IMR-90 (cell line): ENCODE results near the gene ABCC4. TPM values are rescaled to one million over a fixed set of nuclear protein-coding genes. Genes with fewer than 3 reads are reported as not detected.

ENCODE experiments used
- BHLHE40 ChIP-seq: fragments of 150-350 bp; IDR thresholded peaks from 2 replicates; pipeline ENCODE4 v1.6.1; 2016; ENCODE audit warnings: mild to moderate bottlenecking, low read depth, low read length
- CEBPB ChIP-seq: IDR thresholded peaks from 2 replicates; pipeline ENCODE4 v1.6.1; 2012; ENCODE audit warnings: low read depth, low read length, improper control_type of control experiment
- CHD1 ChIP-seq: IDR thresholded peaks from 2 replicates; pipeline ENCODE4 v1.6.1; 2012; ENCODE audit warnings: low read depth, low read length, improper control_type of control experiment
- FOS ChIP-seq: fragments of 150-350 bp; IDR thresholded peaks from 2 replicates; pipeline ENCODE4 v1.6.1; 2016; ENCODE audit warnings: low read depth, low read length
- MAZ ChIP-seq: IDR thresholded peaks from 2 replicates; pipeline ENCODE4 v1.6.1; 2012; ENCODE audit warnings: low read depth, mild to moderate bottlenecking, low read length, improper control_type of control experiment, moderate library complexity, borderline replicate concordance
- POLR2A ChIP-seq: IDR thresholded peaks from 2 replicates; pipeline ENCODE4 v1.6.1; 2012; ENCODE audit warnings: mild to moderate bottlenecking, low read depth, low read length
- RAD21 ChIP-seq: IDR thresholded peaks from 2 replicates; pipeline ENCODE4 v1.6.1; 2012; ENCODE audit warnings: low read length, improper control_type of control experiment
- RCOR1 ChIP-seq: IDR thresholded peaks from 2 replicates; pipeline ENCODE4 v1.6.1; 2012; ENCODE audit warnings: mild to moderate bottlenecking, low read length, improper control_type of control experiment; ENCODE audit not compliant: insufficient replicate concordance
- RFX5 ChIP-seq: IDR thresholded peaks from 2 replicates; pipeline ENCODE4 v1.8.0; 2012; ENCODE audit warnings: low read depth, mild to moderate bottlenecking, low read length, moderate library complexity
- SMC3 ChIP-seq: fragments of 150-350 bp; IDR thresholded peaks from 2 replicates; pipeline ENCODE4 v1.6.1; 2016; ENCODE audit warnings: low read depth, mild to moderate bottlenecking, antibody characterized with exemption, low read length, moderate library complexity
- polyA plus RNA-seq, 3 experiments: library from polyadenylated mRNA; depleted of rRNA; stranded (reverse); fragments of >200 nt; gene quantifications; 2 replicates each; pipeline ENCODE4 v1.2.3, GENCODE V29; 2012; ENCODE audit warnings: low replicate concordance in 1 of 3
- total RNA-seq: library from RNA; depleted of rRNA; stranded (reverse); fragments of >200 nt; gene quantifications from 2 replicates; pipeline ENCODE4 v1.2.3, GENCODE V29; 2012
- TF ChIP-seq, protein P1 (sequence below): fragments of 150-350 bp; IDR thresholded peaks from 2 replicates; pipeline ENCODE4 v1.6.1; 2017; ENCODE audit warnings: mild to moderate bottlenecking, antibody characterized with exemption, low read length, low read depth

ABCC4 gene
- total and polyA plus RNA-seq, 2 of the 4 experiments (the other 2 are of a cell fraction): 16.6 to 41.4 TPM

GRCh38 chr13:95301183-95301967 is at the start of gene ABCC4 (continued):
- TF ChIP-seq BHLHE40: peak; percentile 42
- TF ChIP-seq RAD21: 0 out of 2 replicates have a peak, but pooled peaks have one; percentile 20
- TF ChIP-seq CEBPB: no peak
- no peak for TF ChIP-seq FOS
- 0 out of 2 replicates have a peak, but pooled peaks have one; percentile 15 for TF ChIP-seq MAZ
- TF ChIP-seq POLR2A: peak; percentile 57; the same call in 1 of the 2 replicates
- TF ChIP-seq CHD1: 0 out of 2 replicates have a peak, but pooled peaks have one; percentile 55
- TF ChIP-seq, protein P1, sequence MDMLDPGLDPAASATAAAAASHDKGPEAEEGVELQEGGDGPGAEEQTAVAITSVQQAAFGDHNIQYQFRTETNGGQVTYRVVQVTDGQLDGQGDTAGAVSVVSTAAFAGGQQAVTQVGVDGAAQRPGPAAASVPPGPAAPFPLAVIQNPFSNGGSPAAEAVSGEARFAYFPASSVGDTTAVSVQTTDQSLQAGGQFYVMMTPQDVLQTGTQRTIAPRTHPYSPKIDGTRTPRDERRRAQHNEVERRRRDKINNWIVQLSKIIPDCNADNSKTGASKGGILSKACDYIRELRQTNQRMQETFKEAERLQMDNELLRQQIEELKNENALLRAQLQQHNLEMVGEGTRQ: no peak
- no peak for TF ChIP-seq RFX5
- peak; percentile 30; the same call in 1 of the 2 replicates for TF ChIP-seq SMC3
- TF ChIP-seq RCOR1: peak; percentile 5
